Hepatocyte (in vitro differentiated cells): ENCODE data around the gene CDH4.

Experiments used
- CTCF ChIP-seq: fragments of 200-600 bp; sonication (generic); IDR thresholded peaks from 2 replicates; pipeline ENCODE4 v1.5.1; 2016; ENCODE audit warnings: antibody characterized with exemption, mild to moderate bottlenecking; ENCODE audit not compliant: poor library complexity
- EZH2 ChIP-seq: fragments of 200-600 bp; sonication (generic); IDR thresholded peaks from 2 replicates; pipeline ENCODE4 v1.6.1; 2016; ENCODE audit warnings: antibody characterized with exemption, mild to moderate bottlenecking, borderline replicate concordance

- TF ChIP-seq CTCF (no peak), EZH2 (no peak)
Observed at GRCh38 chr20:61601853-61602252, 349.8 kb downstream of the CDH4 start.
